CD4-positive, alpha-beta T cell treated with Interleukin-4 for 4 hours (primary cell): ENCODE results near the gene C10orf143.
A peak's percentile ranks its signal among the peaks of the same experiment; 100 is the strongest.

ENCODE experiments used
- DNase-seq: peaks from one replicate; pipeline ENCODE4 v3.0.0-alpha.2; 2020

The C10orf143 gene

DNA sequence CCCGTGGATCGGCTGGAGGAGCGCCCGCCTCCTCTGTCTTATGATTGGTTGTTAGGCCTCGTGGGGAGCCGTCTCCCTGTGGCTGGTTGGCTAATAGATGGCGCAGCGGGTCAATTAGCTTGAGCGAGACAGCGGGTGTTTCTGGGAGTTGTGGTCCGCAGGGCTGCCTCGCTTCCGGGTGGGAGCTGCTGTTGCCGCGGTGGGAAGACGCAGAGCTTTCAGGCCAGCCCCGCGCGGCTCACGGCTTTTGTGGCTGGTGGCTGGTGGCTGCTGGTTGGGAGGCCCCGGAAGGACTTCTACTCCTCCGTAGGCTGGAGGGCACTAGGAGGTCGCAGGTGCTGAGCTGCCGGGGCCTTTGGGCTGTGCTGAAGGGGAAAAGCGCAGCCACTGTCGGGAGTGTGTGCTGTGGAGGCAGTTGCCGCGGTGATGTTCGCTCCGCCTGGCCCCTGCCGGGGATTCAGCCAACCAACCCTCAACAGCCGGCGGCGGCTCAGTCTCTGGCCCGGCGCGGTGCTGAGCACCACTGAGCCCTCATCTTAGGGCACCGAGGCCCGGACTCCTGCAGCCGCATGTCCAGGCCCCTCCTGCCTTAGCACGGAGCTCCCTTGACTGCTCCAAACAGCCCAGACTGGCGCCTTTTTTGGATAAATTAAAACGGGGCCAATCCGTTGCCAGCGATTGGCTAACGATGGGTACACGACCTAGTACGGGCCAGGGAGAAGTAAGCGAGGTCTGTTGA, 652 bp upstream of the C10orf143 start:
- DNase-seq, result peak; percentile 97

DNA sequence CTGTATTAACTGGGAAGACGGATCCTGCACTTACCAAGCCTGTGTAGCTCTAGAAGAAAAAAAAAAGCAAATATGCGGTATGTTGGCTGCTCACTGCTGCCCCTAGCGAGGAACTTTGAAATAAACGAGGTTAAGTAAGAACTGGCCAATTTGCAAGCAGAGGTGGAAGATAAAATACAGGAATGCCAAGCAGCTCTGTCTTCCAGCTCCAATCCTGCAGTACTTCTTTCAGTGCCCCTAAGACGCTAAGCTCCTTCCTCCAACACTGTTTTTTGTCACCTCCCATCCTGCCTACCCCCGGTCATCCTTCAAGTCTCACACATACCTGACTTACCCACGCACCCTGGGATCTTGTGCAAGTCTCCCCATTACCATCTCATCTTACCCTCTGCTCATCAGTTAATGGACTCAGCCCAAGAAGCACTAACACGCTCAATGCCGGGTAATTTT, 809 bp downstream of the C10orf143 start:
- peak; percentile 79 for DNase-seq

DNA sequence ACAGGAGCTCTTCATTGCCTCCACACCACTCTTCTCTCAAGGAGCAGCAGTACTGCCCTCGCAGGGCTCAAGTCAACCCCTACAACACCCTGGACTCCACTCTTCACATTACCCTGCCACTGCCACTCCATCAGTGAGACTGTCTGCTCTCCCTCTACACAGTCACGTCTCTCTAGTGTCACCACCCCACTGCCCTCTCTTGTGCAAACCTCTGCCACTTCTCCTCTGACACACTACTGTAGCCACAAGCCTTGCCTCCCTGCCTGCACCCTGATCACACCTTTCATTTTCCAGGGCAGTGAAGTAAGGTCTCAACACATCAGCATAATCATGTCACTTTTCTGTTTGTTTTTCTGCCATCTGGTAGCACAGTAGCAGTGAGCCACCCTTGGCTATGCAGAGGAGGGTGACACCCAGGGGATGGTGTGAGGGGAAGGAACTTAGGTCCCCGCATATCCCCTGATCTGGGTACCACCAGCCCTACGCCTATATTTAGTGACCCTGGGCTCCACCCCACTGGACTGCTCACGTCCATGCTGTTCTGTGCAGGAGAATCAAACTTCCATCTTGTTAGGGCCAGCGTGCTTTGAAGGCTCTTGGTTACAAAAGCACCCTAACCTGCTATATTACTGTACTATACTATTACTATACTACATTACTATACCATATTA, 1.6 kb downstream of the C10orf143 start:
- peak; percentile 17 for DNase-seq

DNA sequence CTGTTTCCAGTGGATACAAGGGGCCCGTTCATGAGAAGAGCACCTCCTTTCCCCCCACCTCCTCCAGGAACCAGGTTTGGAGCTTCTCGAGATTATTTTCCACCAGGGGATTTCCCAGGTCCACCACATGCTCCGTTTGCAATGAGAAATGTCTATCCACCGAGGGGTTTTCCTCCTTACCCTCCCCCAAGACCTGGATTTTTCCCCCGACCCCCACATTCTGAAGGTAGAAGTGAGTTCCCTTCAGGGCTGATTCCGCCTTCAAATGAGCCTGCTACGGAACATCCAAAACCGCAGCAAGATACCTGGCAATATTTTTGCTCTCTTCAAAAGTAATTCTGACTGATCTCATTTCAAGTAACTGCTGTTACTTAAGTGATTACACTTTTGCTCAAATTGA, 2.5 kb downstream of the C10orf143 start:
- DNase-seq, result peak; percentile 13

GRCh38 chr10:130105724-130106123, 4.9 kb downstream of the C10orf143 start:
- no peak for DNase-seq

DNA sequence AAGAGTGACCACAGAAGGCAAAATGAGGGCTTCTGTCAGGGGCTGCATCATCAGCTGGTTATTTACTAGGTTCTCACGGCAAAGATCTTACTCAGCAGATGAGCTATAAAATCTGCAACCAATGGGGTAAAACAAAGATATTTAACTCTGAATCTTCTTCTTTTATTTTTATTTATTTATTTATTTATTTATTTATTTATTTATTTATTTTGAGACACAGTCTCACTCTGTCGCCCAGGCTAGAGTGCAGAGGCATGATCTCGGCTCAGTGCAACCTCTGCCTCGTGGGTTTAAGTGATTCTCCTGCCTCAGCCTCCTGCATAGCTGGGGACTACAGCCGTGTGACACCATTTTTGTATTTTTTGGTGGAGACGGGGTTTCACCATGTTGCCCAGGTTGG, 11.3 kb downstream of the C10orf143 start:
- no peak for DNase-seq

GRCh38 chr10:130090565-130090964, 20.1 kb downstream of the C10orf143 start:
- DNase-seq, result peak; percentile 3

DNA sequence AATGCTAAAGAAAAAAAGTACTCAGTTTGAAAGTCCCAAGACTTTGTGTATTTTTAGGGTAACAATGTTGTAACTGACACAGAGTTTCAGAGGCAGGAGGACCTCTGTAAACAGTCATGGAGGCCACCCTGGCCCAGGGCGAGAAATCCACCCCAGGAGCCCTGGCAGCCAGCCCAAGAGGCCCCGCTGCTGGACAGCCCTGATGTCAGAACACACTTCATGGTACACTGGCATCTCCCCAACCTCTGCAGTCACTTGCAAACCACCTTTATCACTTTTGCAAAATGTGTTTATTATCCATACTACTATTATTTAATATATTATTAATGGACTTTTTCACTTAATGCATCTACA, 30.2 kb downstream of the C10orf143 start:
- DNase-seq, result no peak

GRCh38 chr10:130079614-130080460, 30.8 kb downstream of the C10orf143 start:
- no peak for DNase-seq

DNA sequence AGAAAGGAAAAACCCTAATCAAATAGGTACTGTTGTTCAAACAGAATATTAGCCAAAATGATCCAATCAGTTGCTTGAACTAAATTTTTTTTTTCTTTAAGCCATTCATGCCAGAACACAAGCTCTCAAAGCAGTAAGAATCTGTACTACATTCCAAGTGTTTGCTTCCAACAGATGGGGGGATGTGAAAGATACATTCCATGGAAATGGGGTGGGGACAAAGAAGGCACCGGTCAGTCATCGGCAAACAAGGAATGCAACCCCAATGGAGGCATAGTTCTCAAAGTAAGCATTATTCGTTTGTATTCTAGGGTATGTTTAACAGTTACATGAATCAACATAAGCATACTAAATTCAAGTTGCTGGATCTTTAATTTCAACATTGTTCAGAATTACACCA, 32.5 kb downstream of the C10orf143 start:
- no peak for DNase-seq

DNA sequence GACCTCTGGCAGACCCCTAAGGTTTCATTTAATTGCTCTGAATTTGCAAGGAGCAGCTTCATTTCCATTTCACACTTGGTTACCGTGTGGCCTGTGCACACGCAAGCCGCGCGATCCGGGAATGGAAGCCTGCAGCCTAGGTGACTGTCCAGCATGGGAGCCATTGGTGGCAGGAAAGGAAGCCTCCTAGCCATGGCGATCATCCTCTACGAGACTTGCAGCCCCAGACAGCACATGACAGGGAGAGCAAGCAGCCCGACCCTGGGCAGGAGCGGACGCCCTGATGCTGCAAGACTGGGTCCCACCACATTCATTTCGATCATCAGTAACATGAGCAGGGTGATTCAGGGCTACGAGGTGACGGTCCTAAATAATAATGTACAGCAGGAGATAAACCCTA, 33.9 kb downstream of the C10orf143 start:
- no peak for DNase-seq

DNA sequence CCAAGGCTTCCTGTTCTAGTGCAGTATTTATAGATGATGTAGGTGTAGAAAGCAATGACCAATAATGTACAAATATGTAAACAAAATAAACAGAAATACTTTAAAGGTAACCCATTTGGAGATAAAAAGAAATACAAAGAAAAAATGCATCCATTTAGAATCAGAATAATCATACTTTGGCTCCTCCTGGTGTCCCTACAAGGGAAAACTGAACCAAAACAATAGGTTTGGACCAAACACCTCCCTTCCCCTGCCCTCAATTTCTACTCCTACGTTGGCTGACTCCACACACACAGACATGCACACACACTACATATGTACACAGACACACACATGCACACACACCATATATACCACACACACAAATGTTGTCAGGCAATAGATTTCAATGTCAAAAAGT, 36.0 kb downstream of the C10orf143 start:
- no peak for DNase-seq

DNA sequence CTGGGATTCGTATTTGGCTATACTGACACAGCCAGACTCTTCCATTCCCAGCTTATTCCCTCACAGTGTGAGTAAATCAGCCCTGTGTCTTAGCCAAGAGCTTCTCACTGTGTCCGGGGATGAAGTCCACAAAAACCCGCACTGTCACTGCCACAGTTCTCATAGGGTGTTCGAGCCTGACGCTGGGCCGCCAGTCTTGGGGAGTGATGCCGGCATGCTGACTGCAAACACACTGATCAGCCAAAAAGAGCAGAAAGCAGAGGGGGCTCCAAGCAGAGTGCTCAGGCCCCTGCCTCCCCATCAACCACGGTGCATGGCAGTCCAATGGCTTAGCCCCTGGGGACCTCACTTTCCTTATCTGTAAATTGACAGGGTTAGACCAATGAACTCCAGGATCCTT, 36.7 kb downstream of the C10orf143 start:
- DNase-seq, result no peak

GRCh38 chr10:130072247-130072646, 38.4 kb downstream of the C10orf143 start:
- no peak for DNase-seq

- no peak for DNase-seq
Measured at GRCh38 chr10:130067893-130068292, 42.7 kb downstream of the C10orf143 start.

- no peak for DNase-seq
Measured at GRCh38 chr10:130066743-130067142, 43.9 kb downstream of the C10orf143 start.

DNA sequence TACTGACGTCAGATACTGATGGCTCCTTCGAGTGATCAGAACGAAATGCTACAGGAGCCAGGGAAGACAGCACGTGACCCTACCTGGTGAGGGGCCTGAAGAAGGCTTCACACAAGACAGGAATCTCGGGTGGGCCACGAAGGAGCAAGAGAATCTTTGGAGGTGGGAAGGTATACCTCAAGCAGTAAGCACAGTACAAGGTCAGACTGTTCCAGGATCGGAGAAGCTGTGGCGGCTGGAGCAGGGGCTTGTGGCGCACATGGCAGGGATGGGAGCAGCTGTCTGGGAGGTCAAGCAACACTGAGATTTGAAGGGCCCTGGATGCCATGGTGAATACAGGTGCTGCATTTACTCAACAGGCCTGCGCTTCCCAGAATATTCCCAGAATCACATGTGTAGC, 45.4 kb downstream of the C10orf143 start:
- no peak for DNase-seq

DNA sequence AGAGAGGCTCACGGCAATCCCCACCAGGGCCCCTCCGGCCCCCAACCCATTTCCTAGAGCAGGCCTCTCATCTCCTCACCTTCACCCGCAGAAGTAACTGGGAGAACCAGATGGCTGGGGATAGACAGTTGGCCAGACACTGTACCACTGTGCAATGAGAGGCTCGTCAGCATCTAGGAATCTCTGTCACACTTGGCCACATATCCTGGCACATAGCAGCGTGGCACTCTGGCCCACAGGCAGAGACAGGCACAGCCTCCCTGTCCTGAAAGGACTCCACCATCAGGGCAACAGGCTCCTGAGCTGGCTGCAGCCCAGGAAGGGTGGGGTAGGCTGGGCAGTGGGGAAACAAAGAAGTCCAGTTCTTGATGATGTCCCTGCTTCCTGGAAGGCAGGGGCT, 45.8 kb downstream of the C10orf143 start:
- DNase-seq, result no peak

DNA sequence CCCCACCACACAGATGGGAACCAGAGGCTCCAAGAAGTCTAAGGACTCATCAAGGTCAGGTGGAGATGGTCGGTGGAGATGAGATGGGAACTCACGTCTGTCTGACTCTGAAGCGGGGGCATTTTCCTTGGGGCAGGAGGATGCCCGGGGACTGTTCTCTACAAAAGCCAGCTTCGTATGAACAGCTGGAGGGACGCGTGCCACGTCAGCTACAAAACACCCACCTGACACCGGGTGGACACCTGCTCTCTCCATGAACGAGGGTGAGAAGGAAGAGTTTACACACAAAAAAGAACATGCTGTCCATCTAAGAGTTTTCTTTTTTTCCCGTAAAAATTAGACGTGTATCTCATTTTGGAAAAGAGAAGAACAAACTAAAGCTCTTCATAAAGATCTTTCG, 47.7 kb downstream of the C10orf143 start:
- DNase-seq, result no peak

DNA sequence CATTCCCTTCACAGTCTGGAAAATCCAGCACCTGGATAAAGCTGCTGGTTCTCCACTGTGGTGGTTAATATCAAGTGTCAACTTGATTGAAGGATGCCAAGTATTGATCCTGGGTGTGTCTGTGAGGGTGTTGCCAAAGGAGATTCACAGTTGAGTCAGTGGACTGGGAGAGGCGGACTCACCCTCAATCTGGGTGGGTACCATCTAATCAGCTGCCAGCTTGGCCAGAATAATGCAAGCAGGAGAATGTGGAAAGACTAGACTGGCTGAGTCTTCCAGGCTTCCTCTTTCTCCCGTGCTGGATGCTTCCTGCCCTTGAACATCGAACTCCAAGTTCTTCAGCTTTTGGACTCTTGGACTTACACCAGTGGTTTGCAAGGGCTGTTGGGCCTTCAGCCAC, 48.4 kb downstream of the C10orf143 start:
- DNase-seq, result no peak

- DNase-seq, result no peak
Measured at GRCh38 chr10:130061760-130062159, 48.9 kb downstream of the C10orf143 start.

DNA sequence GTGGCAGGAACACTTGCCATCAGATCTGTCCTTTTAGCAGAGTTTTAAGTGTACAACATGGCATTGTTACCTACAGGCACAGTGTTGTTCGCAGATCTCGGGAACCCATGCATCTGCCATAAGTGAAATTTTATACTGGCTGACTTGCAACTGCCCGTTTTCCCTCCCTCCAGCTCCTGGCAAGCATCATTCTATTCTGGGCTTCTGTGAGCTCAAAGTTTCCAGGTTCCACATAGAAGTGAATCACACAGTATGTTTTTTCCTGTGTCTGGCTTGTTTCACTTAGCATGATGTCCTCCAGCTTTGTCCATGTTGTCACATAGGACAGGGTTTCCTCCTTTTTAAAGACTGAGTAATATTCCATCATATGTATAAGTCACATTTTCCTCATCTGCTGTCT, 56.6 kb downstream of the C10orf143 start:
- DNase-seq, result no peak

GRCh38 chr10:130053561-130053960, 57.1 kb downstream of the C10orf143 start:
- DNase-seq, result no peak

GRCh38 chr10:130052193-130052592, 58.4 kb downstream of the C10orf143 start:
- no peak for DNase-seq
